ENCODE results near the gene IMPA2. TPM values are rescaled to one million over a fixed set of nuclear protein-coding genes. Genes with fewer than 3 reads are reported as not detected.

Gene IMPA2
- total and polyA plus RNA-seq, 2 of the 13 experiments (the other 11 are each of a cell fraction or from before 2014, with no cell fraction given) = 37.8 to 71.8 TPM

DNA sequence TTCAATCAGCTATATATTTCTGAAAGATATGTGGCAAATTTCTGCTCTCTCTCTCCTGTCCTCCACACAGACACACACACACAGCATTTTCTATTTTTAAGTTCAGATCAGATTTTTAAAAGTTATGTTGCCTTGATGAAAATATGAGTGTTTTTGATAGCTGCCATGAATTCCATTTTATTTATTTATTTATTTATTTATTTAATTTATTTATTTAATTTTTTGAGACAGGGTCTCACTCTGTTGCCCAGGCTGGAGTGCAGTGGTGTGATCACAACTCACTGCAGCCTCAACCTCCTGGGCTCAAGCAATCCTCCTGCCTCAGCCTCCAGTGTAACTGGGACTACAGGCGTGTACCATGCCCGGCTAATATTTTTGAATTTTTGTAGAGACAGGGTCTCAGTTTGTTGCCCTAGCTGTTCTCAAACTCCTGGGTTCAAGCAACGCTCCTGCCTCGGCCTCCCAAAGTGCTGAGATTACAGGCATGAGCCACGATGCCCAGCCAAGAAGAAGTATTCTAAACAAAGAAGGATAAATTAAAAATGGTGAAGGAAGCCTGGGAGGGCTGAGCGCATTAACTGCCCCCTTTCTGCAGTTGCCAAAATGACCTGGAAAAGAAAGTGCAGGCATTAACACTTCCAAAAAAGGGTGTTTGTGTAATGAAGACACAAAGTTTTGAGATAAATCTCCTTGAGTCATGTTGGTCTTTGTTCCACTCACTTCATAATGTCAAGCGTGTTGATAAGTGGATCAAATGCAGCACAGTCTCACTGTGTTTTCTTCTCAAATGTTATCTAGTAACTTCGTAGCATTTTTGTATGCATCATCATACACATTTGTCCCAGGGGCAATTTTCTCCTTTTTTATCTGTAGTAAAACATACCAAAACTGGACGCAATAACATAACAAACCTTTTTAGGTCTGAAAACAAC is 11.1 kb upstream of the IMPA2 start:
- ATAC-seq (no peak), DNase-seq (ENCODE audit: low spot score) (no peak), FAIRE-seq (no peak)
- no peaks in the 10 kb centered on the region for H3K36me3 ChIP-seq (replicated peaks in 1 of 2; ENCODE audit: control insufficient read depth in 1 of 2, insufficient read depth in 2 of 2, low read length in 2 of 2)
- H2AFZ ChIP-seq (ENCODE audit: low read length) = no peak overlapping the region
- no peaks in the 10 kb centered on the region for H3K27me3 ChIP-seq (ENCODE audit: control insufficient read depth in 1 of 2, insufficient read depth in 2 of 2, low read length in 2 of 2)
- in situ Hi-C loops (cut with HindIII; ENCODE audit: extremely low pct_ligation_motif_present, low pct_unique_long_range_greater_than_20kb) = no loop called here
- H3K9me3 ChIP-seq (ENCODE audit: low read length) = no peaks in the 10 kb centered on the region
- 49% methylated on average over 9 of the region's 9 CpGs for WGBS (ENCODE audit: low lambda C conversion rate)
- BruUV-seq (replicated peaks) = no TSS peak
- H3K79me2 ChIP-seq (ENCODE audit: insufficient read depth, low read length) = no peaks in the 10 kb centered on the region
- no peak for TF ChIP-seq ZNF781 (CRISPR knock-in tag; IDR thresholded peaks at IDR 0.05; ENCODE audit: borderline replicate concordance, not compliant biosample characterization)
- TF ChIP-seq ZNF674 (CRISPR knock-in tag; IDR thresholded peaks at IDR 0.05; ENCODE audit: low read depth) = no peak
- TF ChIP-seq MLX (CRISPR knock-in tag; IDR thresholded peaks at IDR 0.05) = no peak
- no peak for TF ChIP-seq PAWR (CRISPR knock-in tag; IDR thresholded peaks at IDR 0.05; ENCODE audit: borderline replicate concordance)
- no peak for TF ChIP-seq KLF15 (CRISPR knock-in tag; IDR thresholded peaks at IDR 0.05; ENCODE audit: borderline replicate concordance)
- no peak for TF ChIP-seq NFYB (CRISPR knock-in tag; IDR thresholded peaks at IDR 0.05)
- TF ChIP-seq USF2 (IDR thresholded peaks at IDR 0.05; ENCODE audit: low read depth, low read length) = no peak
- no peak for TF ChIP-seq USF2 (CRISPR knock-in tag; IDR thresholded peaks at IDR 0.05; ENCODE audit: borderline replicate concordance)
- no peak for TF ChIP-seq TGIF2 (CRISPR knock-in tag; IDR thresholded peaks at IDR 0.05)
- TF ChIP-seq, protein P1, sequence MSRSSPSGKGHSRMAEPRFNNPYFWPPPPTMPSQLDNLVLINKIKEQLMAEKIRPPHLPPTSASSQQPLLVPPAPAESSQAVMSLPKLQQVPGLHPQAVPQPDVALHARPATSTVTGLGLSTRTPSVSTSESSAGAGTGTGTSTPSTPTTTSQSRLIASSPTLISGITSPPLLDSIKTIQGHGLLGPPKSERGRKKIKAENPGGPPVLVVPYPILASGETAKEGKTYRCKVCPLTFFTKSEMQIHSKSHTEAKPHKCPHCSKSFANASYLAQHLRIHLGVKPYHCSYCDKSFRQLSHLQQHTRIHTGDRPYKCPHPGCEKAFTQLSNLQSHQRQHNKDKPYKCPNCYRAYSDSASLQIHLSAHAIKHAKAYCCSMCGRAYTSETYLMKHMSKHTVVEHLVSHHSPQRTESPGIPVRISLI (CRISPR knock-in tag; IDR thresholded peaks at IDR 0.05; ENCODE audit: borderline replicate concordance) = no peak
- TF ChIP-seq ZNF703 (CRISPR knock-in tag; IDR thresholded peaks at IDR 0.05; ENCODE audit: borderline replicate concordance) = no peak
- no peak for TF ChIP-seq ZNF331 (CRISPR knock-in tag; IDR thresholded peaks at IDR 0.05)
- no peak for TF ChIP-seq PHF8 (CRISPR knock-in tag; IDR thresholded peaks at IDR 0.05)
- no peak for TF ChIP-seq ZNF569 (CRISPR knock-in tag; IDR thresholded peaks at IDR 0.05; ENCODE audit: borderline replicate concordance)
- TF ChIP-seq ATRX (CRISPR knock-in tag; IDR thresholded peaks at IDR 0.05; ENCODE audit: borderline replicate concordance) = no peak
- no peak for TF ChIP-seq RORA (CRISPR knock-in tag; IDR thresholded peaks at IDR 0.05)
- no peak for TF ChIP-seq EP300 (IDR thresholded peaks at IDR 0.05; ENCODE audit: low read depth in 2 of 2, low read length in 2 of 2)
- no peak for TF ChIP-seq EP300 (CRISPR knock-in tag; IDR thresholded peaks at IDR 0.05; ENCODE audit: borderline replicate concordance)
- no peak for TF ChIP-seq HCFC1 (IDR thresholded peaks at IDR 0.05; ENCODE audit: low read depth, low read length)
- no peak for TF ChIP-seq SOX6 (IDR thresholded peaks at IDR 0.05)
- no peak for TF ChIP-seq SOX6 (CRISPR knock-in tag; IDR thresholded peaks at IDR 0.05)
- no peaks in the 10 kb centered on the region for H3K4me1 ChIP-seq (ENCODE audit: insufficient read depth, low read length)
- H4K20me1 ChIP-seq (ENCODE audit: insufficient read depth, low read length) = no peaks in the 10 kb centered on the region
- intact Hi-C loops (cut with micrococcal nuclease; ENCODE audit: unreplicated experiment) = no loop called here
- no peak overlapping the region for H3K4me2 ChIP-seq (ENCODE audit: low read depth, low read length)
- ChIA-PET POLR2A (interaction anchor here (0.9 kb wide), 1 partner anchor 11 kb away, joined by 3 read pairs; no protein-coding TSS in a partner anchor), CTCF (ENCODE audit: low intra/inter-chr PET ratio, low total read pairs) (no interaction called here)
- no peak overlapping the region for H3K9ac ChIP-seq (ENCODE audit: insufficient read depth, low read depth, low read length)
- no peak overlapping the region for H3K27ac ChIP-seq (ENCODE audit: extremely low read length, insufficient read depth, low read length)
- no peak overlapping the region for H3K4me3 ChIP-seq (replicated peaks in 1 of 3; ENCODE audit: insufficient read depth in 1 of 3, low read depth in 2 of 3, low read length in 3 of 3)

Data from HepG2 (cell line).